Mammary epithelial cell (primary cell): ENCODE measurements around the gene HIKESHI.

Source experiments
- EZH2 ChIP-seq: IDR thresholded peaks from 2 replicates; pipeline ENCODE4 v1.6.1; 2012; ENCODE audit warnings: low read length, inconsistent platforms, borderline replicate concordance
- TF ChIP-seq, protein P1 (sequence below), 2 donors: IDR thresholded peaks in 1 of 2; conservative IDR thresholded peaks in 1 of 2; 2 replicates each; pipeline ENCODE4 v1.5.1; 2011 to 2012; ENCODE audit warnings: inconsistent platforms in 2 of 2, low read length in 2 of 2, mild to moderate bottlenecking in 2 of 2, control low read depth in 1 of 2, low read depth in 1 of 2; ENCODE audit not compliant: insufficient read depth in 1 of 2; ENCODE audit errors: extremely low read depth in 1 of 2

DNA sequence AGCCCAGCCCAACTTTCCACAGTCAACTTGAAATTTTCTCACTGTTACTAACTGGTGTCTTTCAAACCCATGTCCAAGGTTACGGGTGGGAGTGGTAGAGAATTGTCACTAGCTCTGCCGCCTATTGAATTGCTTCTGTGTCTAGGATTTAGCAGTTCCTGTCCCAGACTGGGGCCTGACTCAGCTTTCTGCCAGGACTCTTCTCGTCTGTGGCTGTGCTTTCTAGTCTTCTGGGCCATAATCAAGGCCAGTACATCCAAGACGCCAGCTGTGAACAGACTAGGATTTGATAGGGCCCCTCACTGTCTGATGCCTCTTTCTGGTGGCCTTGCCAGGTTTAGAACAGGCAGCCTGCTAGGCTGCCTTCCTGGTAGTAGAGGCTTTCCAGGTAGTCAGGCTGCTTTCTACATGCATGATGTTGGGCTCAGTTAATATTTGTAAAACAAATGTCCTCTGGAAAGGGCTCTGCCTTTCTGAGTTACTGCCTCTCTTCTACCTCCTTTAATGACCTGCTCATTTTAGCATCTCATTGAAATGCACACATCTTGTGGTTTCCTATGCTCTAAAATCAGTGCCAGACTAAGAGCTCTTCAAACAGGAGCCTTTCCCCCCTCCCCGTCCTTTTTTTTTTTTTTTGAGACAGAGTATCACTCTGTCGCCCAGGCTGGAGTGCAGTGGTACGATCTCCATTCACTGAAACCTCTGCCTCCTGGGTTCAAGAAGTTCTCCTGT lies 13.1 kb upstream of the HIKESHI start:
- TF ChIP-seq, protein P1, sequence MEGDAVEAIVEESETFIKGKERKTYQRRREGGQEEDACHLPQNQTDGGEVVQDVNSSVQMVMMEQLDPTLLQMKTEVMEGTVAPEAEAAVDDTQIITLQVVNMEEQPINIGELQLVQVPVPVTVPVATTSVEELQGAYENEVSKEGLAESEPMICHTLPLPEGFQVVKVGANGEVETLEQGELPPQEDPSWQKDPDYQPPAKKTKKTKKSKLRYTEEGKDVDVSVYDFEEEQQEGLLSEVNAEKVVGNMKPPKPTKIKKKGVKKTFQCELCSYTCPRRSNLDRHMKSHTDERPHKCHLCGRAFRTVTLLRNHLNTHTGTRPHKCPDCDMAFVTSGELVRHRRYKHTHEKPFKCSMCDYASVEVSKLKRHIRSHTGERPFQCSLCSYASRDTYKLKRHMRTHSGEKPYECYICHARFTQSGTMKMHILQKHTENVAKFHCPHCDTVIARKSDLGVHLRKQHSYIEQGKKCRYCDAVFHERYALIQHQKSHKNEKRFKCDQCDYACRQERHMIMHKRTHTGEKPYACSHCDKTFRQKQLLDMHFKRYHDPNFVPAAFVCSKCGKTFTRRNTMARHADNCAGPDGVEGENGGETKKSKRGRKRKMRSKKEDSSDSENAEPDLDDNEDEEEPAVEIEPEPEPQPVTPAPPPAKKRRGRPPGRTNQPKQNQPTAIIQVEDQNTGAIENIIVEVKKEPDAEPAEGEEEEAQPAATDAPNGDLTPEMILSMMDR (conservative IDR thresholded peaks at IDR 0.05 in 1 of 2, IDR thresholded peaks at IDR 0.05 in 1 of 2; ENCODE audit: extremely low read depth in 1 of 2, insufficient read depth in 1 of 2, low read depth in 1 of 2, low read length in 2 of 2), result no peak
- no peak for TF ChIP-seq EZH2
